ENCODE measurements around the gene CCRL2. TPM values are rescaled to one million over a fixed set of nuclear protein-coding genes. Genes with fewer than 3 reads are reported as not detected.
"Not testable (repeated sequence)": the region's sequence is repeated elsewhere in the genome, so short reads cannot be mapped to it uniquely, and the experiment has no call there.

CCRL2 gene
- total RNA-seq, 2 donors from 2014 or later, result 0.41 to 4.4 TPM

GRCh38 chr3:46423588-46423987 is 16.5 kb downstream of the CCRL2 start:
- H3K27ac ChIP-seq, result no peak overlapping the region
- no peak overlapping the region for H3K4me3 ChIP-seq
- no peaks in the 10 kb centered on the region for H3K27me3 ChIP-seq (replicated peaks; ENCODE audit: insufficient read depth)
- ATAC-seq (ENCODE audit: insufficient number of reproducible peaks, low FRiP score, low read depth) (no peak), DNase-seq (ENCODE audit: low spot score) (no peak)
- no peak for TF ChIP-seq CTCF (IDR thresholded peaks at IDR 0.05)
- H3K9me3 ChIP-seq, result no peaks in the 10 kb centered on the region
- no peaks in the 10 kb centered on the region for H3K36me3 ChIP-seq
- no peaks in the 10 kb centered on the region for H3K4me1 ChIP-seq (ENCODE audit: control insufficient read depth in 1 of 2, low read depth in 2 of 2)

DNA sequence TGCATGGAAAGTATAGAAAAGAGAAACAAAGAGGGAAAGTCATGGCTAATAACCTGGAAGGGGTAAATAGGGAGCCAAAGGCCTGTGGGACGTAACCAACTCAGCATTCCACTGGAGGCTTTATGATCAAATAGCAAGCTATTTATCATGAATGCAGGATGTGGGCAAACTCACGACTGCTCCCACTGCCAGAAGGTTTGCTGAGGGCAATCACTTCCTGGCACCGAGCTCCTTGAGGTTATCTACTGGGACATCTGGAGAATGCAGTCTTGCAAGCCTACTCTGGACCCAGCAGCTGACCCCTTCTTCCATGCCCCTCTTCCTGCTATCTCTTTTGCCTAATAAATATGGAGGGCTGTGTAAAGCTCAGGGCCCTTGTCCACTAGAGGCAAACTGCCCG is 19.4 kb downstream of the CCRL2 start:
- H3K9me3 ChIP-seq; H3K27ac ChIP-seq; H3K4me3 ChIP-seq; H3K36me3 ChIP-seq; H3K27me3 ChIP-seq (replicated peaks; ENCODE audit: insufficient read depth); ATAC-seq (ENCODE audit: insufficient number of reproducible peaks, low FRiP score, low read depth); DNase-seq (ENCODE audit: low spot score); H3K4me1 ChIP-seq (ENCODE audit: control insufficient read depth in 1 of 2, low read depth in 2 of 2): not testable (repeated sequence)

DNA sequence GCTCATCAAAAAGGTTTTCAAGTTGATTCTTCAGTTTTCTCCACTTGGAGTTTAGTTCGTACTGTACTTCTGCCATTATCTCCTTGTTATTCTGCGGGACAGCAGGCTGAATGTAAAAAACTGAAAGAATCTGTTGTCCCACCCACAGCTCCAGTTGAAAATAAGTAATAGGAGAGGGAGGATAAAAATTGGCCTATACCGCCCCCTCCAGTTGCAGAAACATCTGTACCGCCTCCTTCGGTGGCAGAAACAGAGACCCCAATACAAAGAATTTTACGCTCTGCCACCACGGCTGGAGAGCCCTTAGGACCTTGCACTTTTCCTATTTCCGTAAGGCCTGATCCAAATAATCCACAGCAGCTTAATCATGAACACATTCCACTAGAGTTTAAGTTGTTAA is 20.3 kb downstream of the CCRL2 start:
- H3K4me1 ChIP-seq (ENCODE audit: control insufficient read depth in 1 of 2, low read depth in 2 of 2); DNase-seq (ENCODE audit: low spot score); ATAC-seq (ENCODE audit: insufficient number of reproducible peaks, low FRiP score, low read depth); H3K36me3 ChIP-seq; H3K27me3 ChIP-seq (replicated peaks; ENCODE audit: insufficient read depth); H3K27ac ChIP-seq; H3K9me3 ChIP-seq; H3K4me3 ChIP-seq: not testable (repeated sequence)

- Histone ChIP-seq H3K9me3 (no peaks in the 10 kb centered on the region), H3K4me3 (no peak overlapping the region), H3K27ac (no peak overlapping the region), H3K27me3 (replicated peaks; ENCODE audit: insufficient read depth) (no peaks in the 10 kb centered on the region), H3K4me1 (ENCODE audit: control insufficient read depth in 1 of 2, low read depth in 2 of 2) (no peaks in the 10 kb centered on the region), H3K36me3 (no peaks in the 10 kb centered on the region)
- no peak for TF ChIP-seq CTCF (IDR thresholded peaks at IDR 0.05)
- no peak for DNase-seq (ENCODE audit: low spot score)
- no peak for ATAC-seq (ENCODE audit: insufficient number of reproducible peaks, low FRiP score, low read depth)
These were observed 21.1 kb downstream of the CCRL2 start for GRCh38 chr3:46427916-46428833.

DNA sequence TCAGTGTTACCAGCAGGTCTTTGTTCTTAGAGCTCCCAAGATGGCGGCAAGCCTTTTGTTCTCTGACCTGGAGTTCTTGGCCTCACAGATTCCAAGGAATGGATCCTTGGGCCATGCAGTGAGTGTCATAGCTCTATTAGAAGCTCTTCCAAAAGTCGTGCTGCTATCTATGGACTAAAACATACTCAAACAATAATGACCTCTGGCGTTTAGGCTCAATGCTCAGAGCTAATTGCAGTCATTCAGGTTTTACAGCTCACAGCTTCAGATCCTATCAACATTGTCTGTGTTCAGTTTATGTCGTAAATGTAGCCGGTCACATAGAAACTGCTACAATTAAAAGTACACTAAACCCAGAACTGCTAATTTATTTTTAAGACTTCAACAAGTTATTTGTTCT is 22.2 kb downstream of the CCRL2 start:
- no peak for TF ChIP-seq CTCF (IDR thresholded peaks at IDR 0.05)

GRCh38 chr3:46429671-46430070 is 22.6 kb downstream of the CCRL2 start:
- DNase-seq (ENCODE audit: low spot score), result no peak
- no peak overlapping the region for H3K27ac ChIP-seq
- TF ChIP-seq CTCF (IDR thresholded peaks at IDR 0.05), result no peak
- H3K36me3 ChIP-seq, result no peaks in the 10 kb centered on the region
- no peaks in the 10 kb centered on the region for H3K4me1 ChIP-seq (ENCODE audit: control insufficient read depth in 1 of 2, low read depth in 2 of 2)
- no peaks in the 10 kb centered on the region for H3K27me3 ChIP-seq (replicated peaks; ENCODE audit: insufficient read depth)
- no peak overlapping the region for H3K4me3 ChIP-seq
- ATAC-seq (ENCODE audit: insufficient number of reproducible peaks, low FRiP score, low read depth), result no peak
- H3K9me3 ChIP-seq, result no peaks in the 10 kb centered on the region

More for the DNA sequence above, 22.2 kb downstream of the CCRL2 start:
- H3K9me3 ChIP-seq, result no peaks in the 10 kb centered on the region
- H3K36me3 ChIP-seq, result no peaks in the 10 kb centered on the region
- no peak for DNase-seq (ENCODE audit: low spot score)
- no peak overlapping the region for H3K27ac ChIP-seq
- H3K27me3 ChIP-seq (replicated peaks; ENCODE audit: insufficient read depth), result no peaks in the 10 kb centered on the region
- no peak overlapping the region for H3K4me3 ChIP-seq
- no peak for ATAC-seq (ENCODE audit: insufficient number of reproducible peaks, low FRiP score, low read depth)
- no peaks in the 10 kb centered on the region for H3K4me1 ChIP-seq (ENCODE audit: control insufficient read depth in 1 of 2, low read depth in 2 of 2)

DNA sequence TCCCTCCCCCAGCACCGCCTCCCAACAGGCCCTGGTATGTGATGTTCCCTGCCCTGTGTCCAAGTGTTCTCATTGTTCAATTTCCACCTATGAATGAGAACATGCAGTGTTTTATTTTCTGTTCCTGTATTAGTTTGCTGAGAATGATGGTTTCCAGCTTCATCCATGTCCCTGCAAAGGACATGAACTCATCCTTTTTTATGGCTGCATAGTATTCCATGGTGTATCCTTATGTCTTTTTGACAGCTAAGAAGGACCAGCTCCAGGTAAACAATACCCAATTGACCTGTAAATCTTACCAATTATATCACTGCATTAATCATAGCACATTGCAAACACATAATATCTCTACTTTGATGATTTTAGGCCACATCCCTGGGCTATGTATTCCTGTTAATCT is 23.8 kb downstream of the CCRL2 start:
- H3K27ac ChIP-seq; H3K9me3 ChIP-seq; H3K36me3 ChIP-seq; H3K4me1 ChIP-seq (ENCODE audit: control insufficient read depth in 1 of 2, low read depth in 2 of 2); H3K4me3 ChIP-seq; H3K27me3 ChIP-seq (replicated peaks; ENCODE audit: insufficient read depth); DNase-seq (ENCODE audit: low spot score); ATAC-seq (ENCODE audit: insufficient number of reproducible peaks, low FRiP score, low read depth): not testable (repeated sequence)

- not testable (repeated sequence) for DNase-seq (ENCODE audit: low spot score); ATAC-seq (ENCODE audit: insufficient number of reproducible peaks, low FRiP score, low read depth); H3K36me3 ChIP-seq; H3K4me1 ChIP-seq (ENCODE audit: control insufficient read depth in 1 of 2, low read depth in 2 of 2); H3K27me3 ChIP-seq (replicated peaks; ENCODE audit: insufficient read depth); H3K9me3 ChIP-seq; H3K4me3 ChIP-seq; H3K27ac ChIP-seq
These were observed 24.8 kb downstream of the CCRL2 start for GRCh38 chr3:46431905-46432304.

DNA sequence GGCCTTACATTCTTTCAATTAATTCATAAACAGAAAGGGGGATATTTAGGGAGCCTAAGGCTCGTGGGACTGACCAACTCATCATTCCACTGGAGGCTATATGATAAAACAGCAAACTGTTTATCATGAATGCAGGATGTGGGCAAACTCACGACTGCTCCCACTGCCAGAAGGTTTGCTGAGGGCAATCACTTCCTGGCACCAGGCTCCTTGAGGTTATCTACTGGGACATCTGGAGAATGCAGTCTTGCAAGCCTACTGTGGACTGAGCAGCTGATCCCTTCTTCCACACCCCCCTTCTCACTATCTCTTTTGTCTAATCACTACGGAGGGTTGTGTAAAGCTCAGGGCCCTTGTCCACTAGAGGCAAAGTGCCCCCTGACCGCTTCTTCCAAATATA is 26.1 kb downstream of the CCRL2 start:
- not testable (repeated sequence) for H3K4me1 ChIP-seq (ENCODE audit: control insufficient read depth in 1 of 2, low read depth in 2 of 2); H3K27ac ChIP-seq; ATAC-seq (ENCODE audit: insufficient number of reproducible peaks, low FRiP score, low read depth); H3K4me3 ChIP-seq; H3K36me3 ChIP-seq; DNase-seq (ENCODE audit: low spot score); H3K9me3 ChIP-seq; H3K27me3 ChIP-seq (replicated peaks; ENCODE audit: insufficient read depth)

All from thoracic aorta (tissue), 2 donors.